Activated CD8-positive, alpha-beta memory T cell treated with anti-CD3 and anti-CD28 coated beads for 4 hours (primary cell): ENCODE data around the gene ATP8B3.
"Not testable (repeated sequence)": the region's sequence is repeated elsewhere in the genome, so short reads cannot be mapped to it uniquely, and the experiment has no call there.

Experiments used
- DNase-seq, 2 donors: peaks; one replicate each; pipeline ENCODE4 v3.0.0-alpha.2; 2020; ENCODE audit warnings: low read depth in 2 of 2

The ATP8B3 gene

GRCh38 chr19:1815605-1816529 lies 3.8 kb upstream of the ATP8B3 start:
- DNase-seq = no peak

- no peak for DNase-seq
Observed at GRCh38 chr19:1814833-1815604, 2.9 kb upstream of the ATP8B3 start.

- no peak for DNase-seq
Observed at GRCh38 chr19:1814391-1814790, 2.3 kb upstream of the ATP8B3 start.

- no peak for DNase-seq
Observed at GRCh38 chr19:1813192-1814182, 1.4 kb upstream of the ATP8B3 start.

GRCh38 chr19:1812426-1813191 lies 533 bp upstream of the ATP8B3 start:
- peak; percentile 48 to 65 for DNase-seq

- peak in 1 of 2 donors; percentile 37 for DNase-seq
Observed at GRCh38 chr19:1811472-1811894, 593 bp downstream of the ATP8B3 start.

- no peak for DNase-seq
Observed at GRCh38 chr19:1810439-1811160, 1.5 kb downstream of the ATP8B3 start.

- no peak for DNase-seq
Observed at GRCh38 chr19:1809678-1810077, 2.4 kb downstream of the ATP8B3 start.

GRCh38 chr19:1808395-1808731 lies 3.7 kb downstream of the ATP8B3 start:
- no peak for DNase-seq

GRCh38 chr19:1807695-1808394 lies 4.2 kb downstream of the ATP8B3 start:
- no peak for DNase-seq

- no peak for DNase-seq
Observed at GRCh38 chr19:1807030-1807694, 4.9 kb downstream of the ATP8B3 start.

GRCh38 chr19:1806184-1807029 lies 5.7 kb downstream of the ATP8B3 start:
- no peak for DNase-seq

GRCh38 chr19:1805401-1806183 lies 6.5 kb downstream of the ATP8B3 start:
- DNase-seq = no peak

- DNase-seq = no peak
Observed at GRCh38 chr19:1804858-1805257, 7.2 kb downstream of the ATP8B3 start.

GRCh38 chr19:1799695-1800342 lies 12.3 kb downstream of the ATP8B3 start:
- DNase-seq = no peak

- DNase-seq = not testable (repeated sequence)
Observed at GRCh38 chr19:1797313-1797712, 14.8 kb downstream of the ATP8B3 start.
